GM12874 (cell line): Measurements from ENCODE around the gene CALCOCO2.

ENCODE experiments used
- CTCF ChIP-seq: IDR thresholded peaks from 2 replicates; pipeline ENCODE4 v1.5.1; 2011; ENCODE audit warnings: low read depth, mild to moderate bottlenecking, control low read depth, low read length, moderate library complexity; ENCODE audit not compliant: insufficient read depth

The CALCOCO2 gene

GRCh38 chr17:48908047-48908843 lies 77.4 kb downstream of the CALCOCO2 start, which contains the start of gene UBE2Z:
TSS of gene UBE2Z (plus strand) at chr17:48908407. CDS start at chr17:48908504, 97 bp downstream.
- peak; percentile 41; the same call in 1 of the 2 replicates for TF ChIP-seq CTCF

GRCh38 chr17:48908853-48909394 lies 78.1 kb downstream of the CALCOCO2 start:
- no peak for TF ChIP-seq CTCF

GRCh38 chr17:48909783-48910182 lies 78.9 kb downstream of the CALCOCO2 start:
- TF ChIP-seq CTCF = no peak

- TF ChIP-seq CTCF = no peak
Measured at GRCh38 chr17:48910370-48910769, 79.5 kb downstream of the CALCOCO2 start.

GRCh38 chr17:48912476-48912875 lies 81.6 kb downstream of the CALCOCO2 start:
- no peak for TF ChIP-seq CTCF
